Esophagus muscularis mucosa (tissue), 4 donors: ENCODE measurements around the gene EEF2K. TPM values are rescaled to one million over a fixed set of nuclear protein-coding genes. Genes with fewer than 3 reads are reported as not detected.
A peak's percentile ranks its signal among the peaks of the same experiment; 100 is the strongest.

Source experiments
- DNase-seq: peaks from one replicate; pipeline ENCODE4 v3.0.0-alpha.2; 2017; ENCODE audit errors: extremely low spot score
- H3K27ac ChIP-seq, 4 donors: fragments of 200-600 bp; sonication (generic); replicated peaks in 1 of 4; 1 replicate in 3 of 4; 2 replicates in 1 of 4; pipeline ENCODE4 v1.5.1; 2016 to 2019; ENCODE audit warnings: mild to moderate bottlenecking in 1 of 4
- H3K27me3 ChIP-seq, 4 donors: fragments of 200-600 bp; sonication (generic); one replicate each; pipeline versions ENCODE4 v1.5.1 to v1.6.0; 2016 to 2019
- H3K36me3 ChIP-seq, 4 donors: fragments of 200-600 bp; sonication (generic); one replicate each; pipeline ENCODE4 v1.5.1; 2016 to 2019
- H3K4me1 ChIP-seq, 4 donors: fragments of 200-600 bp; sonication (generic); one replicate each; pipeline ENCODE4 v1.5.1; 2016 to 2019
- H3K4me3 ChIP-seq, 4 donors: fragments of 200-600 bp; sonication (generic); 1 replicate in 2 of 4; 2 replicates in 2 of 4; pipeline ENCODE4 v1.5.1; 2016 to 2019; ENCODE audit warnings: mild to moderate bottlenecking in 4 of 4, moderate library complexity in 1 of 4
- H3K9me3 ChIP-seq, 4 donors: fragments of 200-600 bp; sonication (generic); 1 replicate in 3 of 4; 2 replicates in 1 of 4; pipeline ENCODE4 v1.5.1; 2016 to 2019
- CTCF ChIP-seq, 3 experiments: fragments of 200-600 bp in 2 of 3; fragments of 450-650 bp in 1 of 3; sonication (generic) in 2 of 3; IDR thresholded peaks; one replicate each; pipeline ENCODE4 v1.5.1; 2017 to 2019; ENCODE audit warnings: antibody characterized with exemption in 3 of 3, mild to moderate bottlenecking in 2 of 3, moderate library complexity in 1 of 3
- EP300 ChIP-seq: sonication (generic); formaldehyde crosslinking; IDR thresholded peaks from one replicate; pipeline ENCODE4 v1.6.1; 2017; ENCODE audit warnings: antibody characterized with exemption
- POLR2A ChIP-seq: fragments of 450-650 bp; IDR thresholded peaks from one replicate; pipeline ENCODE4 v1.6.1; 2017; ENCODE audit warnings: antibody characterized with exemption, moderate library complexity, mild to moderate bottlenecking, low read depth
- POLR2AphosphoS5 ChIP-seq, 2 donors: sonication (generic); formaldehyde crosslinking; IDR thresholded peaks; one replicate each; pipeline ENCODE4 v1.6.1; 2017; ENCODE audit warnings: antibody characterized with exemption in 2 of 2
- WGBS: methylation state at CpG from one replicate; pipeline ENCODE4 v1.1.5; 2018; 5-methylcytosine and 5-hydroxymethylcytosine counted together
- intact Hi-C: fragments of 100-400 bp; cut with DNase I; formaldehyde crosslinking; loops from one replicate; pipeline ENCODE4 v1.15.1; 2023
- total RNA-seq, 4 donors: library from RNA; depleted of rRNA; stranded (reverse); fragments of >200 nt; gene quantifications; one replicate each; pipeline versions ENCODE4 v1.1.0 to v1.2.1, GENCODE V29; 2016

EEF2K gene
- total RNA-seq, 4 donors from 2014 or later: 18.1 to 37.7 (median 31.6) TPM

- Histone ChIP-seq H3K4me3 (no peak overlapping the region), H3K36me3 (peaks cover 0 to 16% (median 11%) of the 10 kb centered on the region in 4 donors), H3K27me3 (no peaks in the 10 kb centered on the region), H3K27ac (no peak overlapping the region), H3K9me3 (no peaks in the 10 kb centered on the region), H3K4me1 (peaks cover 21 to 37% (median 31%) of the 10 kb centered on the region in 4 donors)
- 97% methylated on average over 2 of the region's 2 CpGs for WGBS
- intact Hi-C loops: no loop called here
- no peak for DNase-seq
- TF ChIP-seq EP300 (no peak), POLR2A (no peak), POLR2AphosphoS5 (IDR thresholded peaks at IDR 0.05) (no peak), CTCF (IDR thresholded peaks at IDR 0.05) (no peak)
Measured at GRCh38 chr16:22222006-22222405, 15.9 kb downstream of the EEF2K start.

GRCh38 chr16:22222998-22223397 lies 16.9 kb downstream of the EEF2K start:
- intact Hi-C loops: no loop called here
- WGBS: 94% methylated on average over 1 of the region's 1 CpG
- peaks cover 20 to 33% (median 29%) of the 10 kb centered on the region in 4 donors for H3K4me1 ChIP-seq
- H3K4me3 ChIP-seq: no peak overlapping the region
- no peaks in the 10 kb centered on the region for H3K27me3 ChIP-seq
- DNase-seq: no peak
- H3K9me3 ChIP-seq: no peaks in the 10 kb centered on the region
- no peak overlapping the region for H3K27ac ChIP-seq
- TF ChIP-seq EP300 (no peak), POLR2AphosphoS5 (IDR thresholded peaks at IDR 0.05) (no peak), CTCF (IDR thresholded peaks at IDR 0.05) (no peak), POLR2A (no peak)
- H3K36me3 ChIP-seq: peaks cover 5 to 25% (median 16%) of the 10 kb centered on the region in 4 donors

GRCh38 chr16:22225060-22225459 lies 19.0 kb downstream of the EEF2K start:
- Histone ChIP-seq H3K9me3 (no peaks in the 10 kb centered on the region), H3K27ac (peak overlapping the region in 3 of 4 donors; percentile 30 to 40 (median 34)), H3K36me3 (peaks cover 16 to 44% (median 32%) of the 10 kb centered on the region in 4 donors), H3K4me3 (no peak overlapping the region), H3K4me1 (peaks cover 7 to 18% (median 16%) of the 10 kb centered on the region in 4 donors), H3K27me3 (no peaks in the 10 kb centered on the region)
- 56% methylated on average over 7 of the region's 7 CpGs for WGBS
- TF ChIP-seq CTCF (IDR thresholded peaks at IDR 0.05) (no peak), POLR2AphosphoS5 (IDR thresholded peaks at IDR 0.05) (no peak), EP300 (no peak), POLR2A (no peak)
- no peak for DNase-seq
- intact Hi-C loops: no loop called here

- no peaks in the 10 kb centered on the region for H3K27me3 ChIP-seq
- H3K36me3 ChIP-seq: peaks cover 16 to 74% (median 46%) of the 10 kb centered on the region in 4 donors
- 40% methylated on average over 7 of the region's 7 CpGs for WGBS
- no peak overlapping the region for H3K4me3 ChIP-seq
- intact Hi-C loops: no loop called here
- no peak for TF ChIP-seq EP300
- TF ChIP-seq POLR2AphosphoS5 (IDR thresholded peaks at IDR 0.05): no peak
- TF ChIP-seq POLR2A: no peak
- no peak for TF ChIP-seq CTCF (IDR thresholded peaks at IDR 0.05)
- H3K9me3 ChIP-seq: no peaks in the 10 kb centered on the region
- H3K4me1 ChIP-seq: peaks cover 0 to 15% (median 11%) of the 10 kb centered on the region in 4 donors
- no peak overlapping the region for H3K27ac ChIP-seq
- no peak for DNase-seq
Measured at GRCh38 chr16:22229889-22230288, 23.8 kb downstream of the EEF2K start.
